ENCODE results near the gene GRIK4. TPM values are rescaled to one million over a fixed set of nuclear protein-coding genes. Genes with fewer than 3 reads are reported as not detected.

Gene GRIK4
- total and polyA plus RNA-seq, 9 of the 15 experiments (the other 6 are each of a cell fraction or from before 2014, with no cell fraction given): not detected

DNA sequence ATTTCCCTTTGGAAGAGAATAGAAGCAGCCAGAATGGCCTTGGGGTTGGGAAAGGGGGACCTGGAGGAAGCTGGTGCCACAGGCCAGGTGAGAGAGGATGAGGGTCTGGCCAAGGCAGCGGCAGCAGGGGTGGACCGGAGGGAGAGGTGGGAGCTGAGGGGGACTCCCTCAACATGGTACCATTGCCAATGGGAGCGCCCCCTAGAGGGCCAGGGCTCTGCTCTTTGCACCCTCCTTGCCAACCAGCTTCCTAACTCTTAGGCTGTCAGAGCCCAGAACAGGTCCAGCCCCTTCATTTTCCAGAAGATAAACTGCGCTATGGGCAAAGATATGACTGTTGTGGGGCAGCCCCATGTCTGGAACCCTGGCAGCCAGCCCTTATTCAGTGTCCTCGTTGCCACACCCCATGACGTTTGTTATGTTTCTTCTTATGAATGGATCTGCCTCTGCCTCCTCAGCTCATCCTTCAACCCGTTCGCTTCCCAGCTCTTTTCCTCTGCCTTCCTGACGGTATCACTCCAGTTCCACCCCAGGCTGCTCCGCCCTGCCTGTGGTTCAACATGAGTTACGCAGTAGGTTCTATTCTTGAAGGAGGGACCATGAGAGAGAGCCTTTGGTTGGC lies 185.2 kb downstream of the GRIK4 start:
- Histone ChIP-seq H3K27me3 (ENCODE audit: control insufficient read depth in 2 of 2, insufficient read depth in 2 of 2, low read length in 2 of 2) (peaks cover 3 to 16% of the 10 kb centered on the region in 2 experiments; a peak in 2 of 5 replicates), H3K9ac (ENCODE audit: insufficient read depth in 1 of 2, low read depth in 2 of 2, low read length in 2 of 2) (no peak overlapping the region), H3K4me2 (ENCODE audit: insufficient read depth, low read length) (no peak overlapping the region), H3K79me2 (ENCODE audit: control insufficient read depth, insufficient read depth, low read length) (no peaks in the 10 kb centered on the region), H3K9me1 (ENCODE audit: control insufficient read depth, insufficient read depth, low read length) (no peaks in the 10 kb centered on the region), H2AFZ (ENCODE audit: low read depth, low read length) (no peak overlapping the region), H3K27ac (ENCODE audit: extremely low read depth, low read depth, low read length) (no peak overlapping the region), H4K20me1 (replicated peaks; ENCODE audit: control insufficient read depth, insufficient read depth, low read length) (no peaks in the 10 kb centered on the region), H3K36me3 (ENCODE audit: control insufficient read depth, insufficient read depth, low read length) (no peaks in the 10 kb centered on the region), H3K9me3 (replicated peaks; ENCODE audit: control insufficient read depth, insufficient read depth, low read depth, low read length) (no peaks in the 10 kb centered on the region), H3K4me1 (replicated peaks in 1 of 2; ENCODE audit: control insufficient read depth in 2 of 2, insufficient read depth in 2 of 2, low read length in 2 of 2) (no peaks in the 10 kb centered on the region), H3K4me3 (no peak overlapping the region)
- POLR2A ChIA-PET: interaction anchor here (0.7 kb wide), 1 partner anchor 175 kb away, joined by 3 read pairs; no protein-coding TSS in a partner anchor
- TF ChIP-seq POLR2AphosphoS5 (IDR thresholded peaks at IDR 0.05; ENCODE audit: control insufficient read depth, insufficient read depth, low read depth, low read length) (no peak), ZBTB7A (IDR thresholded peaks at IDR 0.05; ENCODE audit: borderline replicate concordance, control insufficient read depth, low read depth, low read length) (no peak), GATA2 (CRISPR knock-in tag; IDR thresholded peaks at IDR 0.05) (no peak), KDM2B (CRISPR knock-in tag; IDR thresholded peaks at IDR 0.05) (no peak), LARP7 (IDR thresholded peaks at IDR 0.05) (no peak)
- TF ChIP-seq, protein P1, sequence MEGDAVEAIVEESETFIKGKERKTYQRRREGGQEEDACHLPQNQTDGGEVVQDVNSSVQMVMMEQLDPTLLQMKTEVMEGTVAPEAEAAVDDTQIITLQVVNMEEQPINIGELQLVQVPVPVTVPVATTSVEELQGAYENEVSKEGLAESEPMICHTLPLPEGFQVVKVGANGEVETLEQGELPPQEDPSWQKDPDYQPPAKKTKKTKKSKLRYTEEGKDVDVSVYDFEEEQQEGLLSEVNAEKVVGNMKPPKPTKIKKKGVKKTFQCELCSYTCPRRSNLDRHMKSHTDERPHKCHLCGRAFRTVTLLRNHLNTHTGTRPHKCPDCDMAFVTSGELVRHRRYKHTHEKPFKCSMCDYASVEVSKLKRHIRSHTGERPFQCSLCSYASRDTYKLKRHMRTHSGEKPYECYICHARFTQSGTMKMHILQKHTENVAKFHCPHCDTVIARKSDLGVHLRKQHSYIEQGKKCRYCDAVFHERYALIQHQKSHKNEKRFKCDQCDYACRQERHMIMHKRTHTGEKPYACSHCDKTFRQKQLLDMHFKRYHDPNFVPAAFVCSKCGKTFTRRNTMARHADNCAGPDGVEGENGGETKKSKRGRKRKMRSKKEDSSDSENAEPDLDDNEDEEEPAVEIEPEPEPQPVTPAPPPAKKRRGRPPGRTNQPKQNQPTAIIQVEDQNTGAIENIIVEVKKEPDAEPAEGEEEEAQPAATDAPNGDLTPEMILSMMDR (IDR thresholded peaks at IDR 0.05 in 2 of 3, conservative IDR thresholded peaks at IDR 0.05 in 1 of 3; ENCODE audit: insufficient read depth in 2 of 3, low read depth in 1 of 3, low read length in 3 of 3): peak in 2 of 3 experiments; percentile 37 to 39; a peak in 4 of 6 replicates
- TF ChIP-seq, protein P2, sequence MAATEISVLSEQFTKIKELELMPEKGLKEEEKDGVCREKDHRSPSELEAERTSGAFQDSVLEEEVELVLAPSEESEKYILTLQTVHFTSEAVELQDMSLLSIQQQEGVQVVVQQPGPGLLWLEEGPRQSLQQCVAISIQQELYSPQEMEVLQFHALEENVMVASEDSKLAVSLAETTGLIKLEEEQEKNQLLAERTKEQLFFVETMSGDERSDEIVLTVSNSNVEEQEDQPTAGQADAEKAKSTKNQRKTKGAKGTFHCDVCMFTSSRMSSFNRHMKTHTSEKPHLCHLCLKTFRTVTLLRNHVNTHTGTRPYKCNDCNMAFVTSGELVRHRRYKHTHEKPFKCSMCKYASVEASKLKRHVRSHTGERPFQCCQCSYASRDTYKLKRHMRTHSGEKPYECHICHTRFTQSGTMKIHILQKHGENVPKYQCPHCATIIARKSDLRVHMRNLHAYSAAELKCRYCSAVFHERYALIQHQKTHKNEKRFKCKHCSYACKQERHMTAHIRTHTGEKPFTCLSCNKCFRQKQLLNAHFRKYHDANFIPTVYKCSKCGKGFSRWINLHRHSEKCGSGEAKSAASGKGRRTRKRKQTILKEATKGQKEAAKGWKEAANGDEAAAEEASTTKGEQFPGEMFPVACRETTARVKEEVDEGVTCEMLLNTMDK (IDR thresholded peaks at IDR 0.05; ENCODE audit: borderline replicate concordance, insufficient read depth, low read depth, low read length, poor library complexity, severe bottlenecking): peak; percentile 70
- DNase-seq (ENCODE audit: extremely low read depth in 1 of 4, low spot score in 3 of 4) (peak; percentile 15 to 32 (median 26)), ATAC-seq (peak; percentile 69), FAIRE-seq (no peak)
- intact Hi-C loops (cut with micrococcal nuclease) (no loop called here), in situ Hi-C loops (cut with MboI) (no loop called here)
- no TSS peak for BruUV-seq (replicated peaks)
- CTCF ChIA-PET (ENCODE audit: low intra/inter-chr PET ratio): no interaction called here
- WGBS (ENCODE audit: insufficient coverage, low coverage, missing lambda C conversion rate): 2% methylated on average over 10 of the region's 11 CpGs

All from K562 (cell line).